ENCODE measurements around the gene BNIPL.

GRCh38 chr1:151000408-151000807 lies 36.0 kb upstream of the BNIPL start:
- no peak for TF ChIP-seq EZH2phosphoT487 (IDR thresholded peaks at IDR 0.05; ENCODE audit: low read length)
- TF ChIP-seq CTCF (IDR thresholded peaks at IDR 0.05; ENCODE audit: low read length), result no peak
